Ovary (tissue), 3 donors: ENCODE measurements around the gene B3GNT5.

Experiments used
- CTCF ChIP-seq, 3 donors: fragments of 450-650 bp in 2 of 3; fragments of 200-600 bp in 1 of 3; IDR thresholded peaks; one replicate each; pipeline versions ENCODE4 v1.5.1 to v1.8.0; 2016 to 2022; ENCODE audit warnings: antibody characterized with exemption in 3 of 3, mild to moderate bottlenecking in 1 of 3
- EP300 ChIP-seq: sonication (generic); formaldehyde crosslinking; IDR thresholded peaks from one replicate; pipeline ENCODE4 v1.6.1; 2017; ENCODE audit warnings: antibody characterized with exemption
- POLR2A ChIP-seq: fragments of 450-650 bp; IDR thresholded peaks from one replicate; pipeline ENCODE4 v1.6.1; 2017; ENCODE audit warnings: antibody characterized with exemption, mild to moderate bottlenecking, moderate library complexity
- donor health status: DM: no; HTN: no; CAD: no.

- no peak for TF ChIP-seq CTCF (IDR thresholded peaks at IDR 0.05)
- no peak for TF ChIP-seq EP300
- TF ChIP-seq POLR2A, result no peak
Measured at GRCh38 chr3:183249006-183249718, 3.9 kb upstream of the B3GNT5 start.
